Liver (tissue), 3 donors: ENCODE data around the gene CSNK1D.

Experiments used
- CTCF ChIP-seq: fragments of 150-350 bp; IDR thresholded peaks from 2 replicates; pipeline ENCODE4 v1.5.1; 2017; ENCODE audit warnings: improper control_type of control experiment, low read depth, low read length; ENCODE audit not compliant: missing input control
- GABPA ChIP-seq, 2 donors: IDR thresholded peaks in 1 of 2; conservative IDR thresholded peaks in 1 of 2; 2 replicates each; pipeline ENCODE4 v1.6.1; 2016; ENCODE audit warnings: antibody characterized with exemption in 2 of 2, mild to moderate bottlenecking in 1 of 2, moderate library complexity in 1 of 2
- donor health status: healthy.
- donor health status: healthy.

- no peak for TF ChIP-seq GABPA (IDR thresholded peaks at IDR 0.05 in 1 of 2, conservative IDR thresholded peaks at IDR 0.05 in 1 of 2)
- no peak for TF ChIP-seq CTCF
Observed at GRCh38 chr17:82219753-82220709, 53.5 kb downstream of the CSNK1D start.
